ENCODE measurements around the gene FILIP1.

- TF ChIP-seq NFYB (IDR thresholded peaks at IDR 0.05; ENCODE audit: insufficient read depth, low read depth, low read length) (no peak), PBX3 (IDR thresholded peaks at IDR 0.05; ENCODE audit: insufficient replicate concordance, low read depth, low read length) (no peak), POLR2AphosphoS2 (IDR thresholded peaks at IDR 0.05; ENCODE audit: low read depth, low read length) (no peak), SREBF2 (IDR thresholded peaks at IDR 0.05; ENCODE audit: low read length) (no peak), MAX (IDR thresholded peaks at IDR 0.05; ENCODE audit: low read depth, low read length) (no peak), JUNB (IDR thresholded peaks at IDR 0.05) (no peak), E2F4 (IDR thresholded peaks at IDR 0.05; ENCODE audit: low read depth, low read length) (no peak), ATF7 (IDR thresholded peaks at IDR 0.05; ENCODE audit: low read depth) (no peak), USF2 (IDR thresholded peaks at IDR 0.05; ENCODE audit: borderline replicate concordance, low read depth, low read length) (no peak), CTCF (IDR thresholded peaks at IDR 0.05 in 2 of 3, conservative IDR thresholded peaks at IDR 0.05 in 1 of 3; ENCODE audit: control insufficient read depth in 2 of 3, extremely low read depth in 1 of 3, insufficient read depth in 1 of 3, low read depth in 3 of 3, low read length in 3 of 3) (no peak), SRF (IDR thresholded peaks at IDR 0.05; ENCODE audit: low read depth in 2 of 2, low read length in 2 of 2) (no peak), POLR2AphosphoS5 (IDR thresholded peaks at IDR 0.05; ENCODE audit: low read length) (no peak)
These were observed 68.7 kb downstream of the FILIP1 start for GRCh38 chr6:75424618-75425548.

Measured in GM12878 (cell line).